ENCODE measurements around the gene AS3MT.
"Not testable (repeated sequence)": the region's sequence is repeated elsewhere in the genome, so short reads cannot be mapped to it uniquely, and the experiment has no call there.

AS3MT gene

DNA sequence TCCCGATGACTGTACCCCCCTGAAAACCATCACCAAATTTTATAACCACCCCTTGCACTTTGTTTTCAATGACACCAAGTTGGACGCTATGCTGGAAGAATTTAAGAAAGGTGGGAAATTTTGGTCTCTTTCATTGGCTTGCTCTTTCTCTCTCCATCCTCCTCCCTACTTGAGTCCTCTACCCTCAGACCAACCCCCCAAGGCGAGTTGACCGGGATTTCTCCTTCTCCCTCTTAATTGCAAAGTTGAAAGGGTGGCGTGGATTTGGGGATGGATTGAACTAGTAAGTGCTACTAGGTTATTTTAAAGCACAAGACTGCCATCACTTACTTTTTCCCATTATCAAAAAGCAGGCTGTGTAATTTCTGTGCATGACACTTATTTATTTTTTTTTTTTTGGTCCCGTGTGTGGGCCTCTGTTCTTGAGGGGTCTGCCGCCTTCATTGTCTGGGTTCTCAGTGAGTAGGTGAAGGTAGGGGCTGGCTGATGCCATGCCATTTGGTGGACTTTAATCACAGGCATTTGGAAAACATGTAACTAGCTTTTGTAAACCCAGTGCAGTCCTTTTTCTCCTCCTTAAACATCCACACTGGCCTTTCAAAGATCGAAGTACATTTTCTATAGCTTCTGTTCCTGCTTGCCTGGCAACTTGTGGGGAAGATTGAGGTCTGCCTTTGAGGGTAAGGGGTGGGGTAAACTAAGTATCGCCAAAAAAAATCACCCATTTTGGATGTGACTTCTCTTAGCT lies 50.9 kb downstream of the AS3MT start:
- no peak for DNase-seq

DNA sequence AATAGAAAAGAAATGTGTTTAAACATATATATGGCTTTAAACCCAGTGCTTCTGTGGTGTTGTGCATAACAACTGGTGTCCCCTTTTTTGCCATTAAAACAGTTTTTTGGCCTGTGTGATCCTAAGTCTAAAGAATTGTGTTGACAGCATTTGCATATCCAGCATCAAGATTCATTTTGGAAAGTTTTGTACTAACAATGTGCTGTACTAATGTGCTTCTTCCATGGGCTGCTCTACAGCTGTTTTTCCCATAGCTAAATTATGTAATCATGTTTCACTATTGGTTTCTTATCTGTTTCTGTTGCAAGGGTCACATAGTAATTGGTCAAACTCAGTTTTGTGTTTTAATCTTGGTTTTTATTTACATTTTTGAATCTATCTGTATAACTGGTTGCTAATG lies 54.3 kb downstream of the AS3MT start:
- DNase-seq = peak; percentile 12

DNA sequence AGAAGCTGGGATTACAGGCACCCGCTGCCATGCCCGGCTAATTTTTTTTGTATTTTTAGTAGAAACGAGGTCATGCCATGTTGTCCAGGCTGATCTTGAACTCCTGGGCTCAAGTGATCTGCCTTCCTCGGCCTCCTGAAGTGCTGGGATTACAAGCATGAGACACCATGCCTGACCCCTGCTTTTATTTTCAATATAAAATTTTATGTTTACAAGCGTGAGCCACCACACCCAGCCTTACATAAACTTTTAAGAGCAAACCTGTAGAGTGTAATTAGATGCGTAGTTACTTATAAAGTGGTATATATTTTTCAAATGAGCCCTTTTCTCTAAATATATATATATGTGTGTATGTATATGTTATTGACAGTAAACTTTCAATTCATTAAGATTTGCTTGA lies 57.6 kb downstream of the AS3MT start:
- no peak for DNase-seq

DNA sequence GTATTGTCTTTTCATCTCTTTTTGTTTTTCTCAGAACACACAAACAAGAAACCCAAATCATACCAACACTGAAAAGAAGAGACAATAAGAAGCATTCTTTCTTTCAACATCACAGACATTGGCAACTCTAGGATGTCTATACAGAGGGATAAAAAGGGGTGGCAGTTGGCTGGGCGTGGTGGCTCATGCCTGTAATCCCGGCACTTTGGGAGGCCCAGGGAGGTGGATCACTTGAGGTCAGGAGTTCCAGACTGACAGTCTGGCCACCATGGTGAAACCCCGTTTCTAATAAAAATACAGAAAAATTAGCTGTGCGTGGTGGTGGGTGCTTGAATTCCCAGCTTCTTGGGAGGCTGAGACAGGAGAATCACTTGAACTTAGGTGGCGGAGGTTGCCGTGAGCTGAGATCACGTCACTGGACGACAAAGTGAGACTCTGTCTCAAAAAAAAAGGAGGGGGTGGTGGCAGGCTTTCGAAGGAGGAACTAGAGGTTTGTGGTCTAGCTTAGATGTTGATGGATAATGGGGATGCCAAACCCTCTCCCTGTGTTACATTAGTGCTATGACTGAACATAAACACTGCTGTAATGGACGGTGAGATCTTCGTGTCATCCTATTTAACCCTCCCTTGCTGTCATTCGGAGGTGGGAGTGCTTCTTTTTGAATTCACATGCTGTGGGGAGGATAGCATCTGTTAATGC lies 58.2 kb downstream of the AS3MT start:
- DNase-seq = peak; percentile 42

DNA sequence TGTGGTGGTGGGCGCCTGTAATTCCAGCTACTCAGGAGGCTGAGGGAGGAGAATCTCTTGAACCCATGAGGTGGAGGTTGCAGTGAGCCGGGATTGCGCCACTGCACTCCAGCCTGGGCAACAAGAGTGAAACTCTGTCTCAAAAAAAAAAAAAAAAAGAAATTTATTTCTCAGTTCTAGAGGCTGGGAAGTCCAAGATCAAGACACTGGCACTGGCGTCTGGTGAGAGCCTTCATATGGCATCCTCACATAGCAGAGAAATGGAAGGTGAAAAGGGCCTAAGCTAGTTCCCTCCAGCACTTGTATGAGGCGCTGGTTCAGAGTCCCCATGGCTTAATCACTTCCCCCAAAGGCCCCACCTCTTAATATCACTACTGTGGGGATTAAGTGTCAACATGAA lies 59.2 kb downstream of the AS3MT start:
- DNase-seq = not testable (repeated sequence)

DNA sequence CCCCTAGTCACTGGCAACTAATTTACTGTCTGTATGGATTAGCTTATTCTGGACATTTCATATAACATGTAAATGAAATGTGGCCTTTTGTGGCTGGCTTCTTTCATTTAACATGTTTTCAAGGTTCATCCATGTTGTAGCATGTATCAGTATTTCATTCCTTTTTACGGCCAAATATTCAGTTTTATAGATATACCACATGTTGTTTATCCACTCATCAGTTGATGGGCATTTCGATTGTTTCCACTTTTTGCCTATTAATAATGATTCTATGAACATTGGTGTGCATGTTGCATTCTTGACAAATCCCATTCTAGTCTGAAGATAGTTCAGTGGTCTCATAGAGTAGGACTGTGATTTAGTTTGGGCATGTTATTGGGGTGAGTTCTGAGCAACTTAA lies 61.5 kb downstream of the AS3MT start:
- DNase-seq = no peak

DNA sequence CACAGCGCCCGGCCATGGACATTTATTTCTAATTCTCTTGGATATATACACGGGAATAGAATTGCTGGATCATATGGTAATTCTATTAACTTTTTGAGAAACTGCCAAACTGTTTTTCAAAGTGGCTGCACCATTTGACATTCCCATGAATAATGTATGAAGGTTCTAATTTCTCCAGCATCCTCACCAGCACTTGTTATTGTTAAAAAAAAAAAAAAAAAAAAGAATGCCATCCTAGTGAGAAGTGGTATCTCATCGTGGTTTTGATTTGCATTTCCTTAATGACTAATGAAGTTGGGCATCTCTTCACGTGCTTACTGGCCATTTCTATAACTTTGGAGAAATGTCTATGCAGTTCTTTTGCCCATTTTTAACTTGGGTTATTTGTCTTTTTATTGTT lies 62.4 kb downstream of the AS3MT start:
- no peak for DNase-seq

DNA sequence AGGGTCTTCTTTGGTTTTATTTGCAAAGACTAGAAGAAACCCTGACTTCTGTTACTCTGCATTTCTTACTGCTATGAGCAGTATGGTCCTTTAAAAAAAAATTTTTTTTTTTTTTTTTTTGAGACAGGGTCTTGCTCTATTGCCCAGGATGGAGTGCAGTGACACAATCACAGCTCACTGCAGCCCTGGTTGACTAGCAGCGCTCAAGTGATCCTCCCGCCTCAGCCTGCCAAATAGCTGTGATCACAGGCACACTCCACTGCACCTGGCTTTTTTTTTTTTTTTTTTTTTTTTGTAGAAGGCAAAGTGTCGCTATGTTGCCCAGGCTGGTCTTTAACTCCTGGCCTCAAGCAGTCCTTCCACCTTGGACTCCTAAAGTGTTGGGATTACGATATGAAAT lies 66.2 kb downstream of the AS3MT start:
- no peak for DNase-seq

DNA sequence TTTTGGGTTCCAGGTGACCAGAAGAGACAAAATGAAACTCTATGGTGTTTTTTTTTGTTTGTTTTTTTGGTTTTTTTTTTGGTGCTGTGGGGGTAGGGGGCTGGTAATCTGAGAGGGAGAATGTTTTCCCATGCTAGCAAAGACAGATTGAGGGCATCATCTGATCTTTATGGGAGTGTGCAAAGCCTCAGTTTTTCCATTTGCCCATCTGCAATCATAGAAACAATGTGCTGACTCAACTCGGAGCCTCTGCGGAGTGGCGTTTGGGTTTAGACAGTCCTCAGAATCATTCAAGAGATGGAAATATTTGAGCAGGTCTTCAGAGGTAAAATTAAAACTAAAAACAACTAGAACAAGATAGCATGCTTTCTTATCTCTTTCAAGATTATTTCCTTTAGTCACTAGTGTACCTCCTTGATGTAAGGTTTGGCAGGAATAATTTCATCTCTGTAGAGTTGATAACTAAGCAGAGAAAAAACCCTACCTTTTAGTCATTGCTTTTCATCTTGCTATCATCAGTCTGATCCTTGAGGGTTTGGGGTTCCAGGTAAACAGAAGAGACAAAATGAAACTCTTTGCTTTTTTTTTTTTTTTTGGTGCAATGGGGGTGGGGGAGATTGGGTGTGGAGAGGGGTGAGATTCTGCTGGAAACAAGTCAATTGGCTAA lies 66.8 kb downstream of the AS3MT start:
- no peak for DNase-seq

DNA sequence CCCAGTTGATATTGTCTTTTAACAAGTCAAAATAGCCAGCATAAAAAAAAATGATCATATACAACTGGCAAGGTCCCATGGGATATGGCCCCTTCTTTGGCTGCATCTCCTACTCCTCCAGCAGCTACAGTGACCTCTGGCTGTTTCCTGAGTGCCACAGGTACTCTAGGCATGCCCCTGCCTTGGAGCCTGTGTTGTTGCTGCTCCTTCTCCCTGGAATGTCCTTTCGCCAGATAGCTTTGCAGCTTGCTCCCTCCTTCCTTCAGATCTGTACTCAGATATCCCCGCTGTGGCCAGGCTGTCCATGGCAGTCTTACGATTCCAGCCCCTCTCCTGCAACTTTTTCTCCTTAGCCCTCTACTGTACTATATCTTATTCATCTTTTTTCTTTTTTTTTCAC lies 72.1 kb downstream of the AS3MT start:
- DNase-seq = no peak

DNA sequence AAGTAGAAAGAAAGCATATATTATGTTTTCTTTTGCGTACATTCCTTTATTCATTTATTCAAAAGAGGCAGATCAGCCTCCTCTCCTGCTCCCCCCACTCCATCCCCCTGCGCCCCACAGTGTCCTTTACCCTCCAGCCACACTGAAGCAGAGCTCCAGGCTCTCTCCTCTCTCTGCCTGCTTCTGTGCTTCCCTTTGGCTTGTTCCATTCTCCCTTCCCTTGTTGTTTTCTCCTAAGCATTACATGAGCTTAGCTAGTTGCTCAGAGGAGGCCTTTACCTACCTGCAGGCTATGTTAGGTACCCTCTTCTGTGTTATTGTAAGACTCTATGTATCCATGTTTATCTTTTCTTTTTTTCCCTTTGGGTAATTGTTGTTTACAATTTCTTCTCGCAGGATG lies 76.2 kb downstream of the AS3MT start:
- no peak for DNase-seq

DNA sequence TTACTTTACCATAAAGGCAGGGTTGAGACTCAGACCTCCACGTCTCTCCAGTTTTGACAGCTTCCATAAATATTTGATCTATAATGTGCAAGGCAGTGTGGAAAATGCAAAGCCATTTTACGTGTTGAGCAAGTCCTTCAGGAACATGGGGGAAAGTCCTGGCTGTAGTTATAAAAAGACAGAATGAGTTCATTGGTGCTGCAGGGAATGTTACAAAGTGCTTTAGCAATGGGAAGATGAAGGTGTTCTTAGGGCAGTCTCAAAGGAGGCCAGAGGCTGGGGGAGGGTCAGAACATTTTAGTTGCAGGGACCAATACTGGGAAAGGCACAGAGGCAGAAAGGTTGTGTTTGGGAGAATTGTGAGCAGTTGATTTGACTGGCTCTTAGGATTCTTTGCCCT lies 76.7 kb downstream of the AS3MT start:
- DNase-seq = no peak

DNA sequence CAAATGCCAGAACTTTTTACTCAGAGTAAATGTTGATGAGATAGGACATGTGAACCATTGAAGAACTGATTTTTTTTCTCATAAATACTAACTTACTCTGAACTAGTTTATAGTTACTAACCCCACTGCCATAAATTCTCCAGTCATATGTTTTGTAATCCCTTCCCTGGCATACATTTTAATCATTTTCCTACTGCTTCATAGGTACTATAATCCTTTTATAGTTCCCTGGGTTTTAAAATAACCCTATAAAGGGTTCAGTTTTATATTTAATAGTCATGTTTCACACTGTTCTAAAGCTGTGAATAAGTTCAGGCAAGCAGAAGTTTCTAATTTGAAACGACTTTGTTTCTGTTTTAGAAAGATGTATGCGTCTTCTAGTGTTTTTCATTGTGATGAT lies 77.7 kb downstream of the AS3MT start:
- DNase-seq = no peak

DNA sequence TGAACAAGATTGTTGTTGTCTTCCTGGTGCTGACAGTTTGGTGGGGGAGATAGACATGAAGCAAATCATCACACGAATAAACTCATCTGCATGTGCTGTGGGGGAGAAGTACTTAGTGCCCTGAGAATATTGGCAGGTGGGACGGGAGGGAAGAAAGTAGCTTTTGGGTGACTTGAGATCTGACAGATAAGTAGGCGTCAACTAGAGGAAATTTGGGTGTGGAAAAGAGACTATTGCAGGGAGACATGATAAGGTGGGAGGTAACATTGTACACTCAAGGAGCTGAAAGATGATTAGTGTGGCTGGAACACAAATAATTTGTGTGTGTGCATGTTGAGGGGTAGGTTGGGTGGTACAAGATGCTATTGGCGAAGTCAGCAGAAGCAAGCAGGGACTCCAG lies 78.9 kb downstream of the AS3MT start:
- DNase-seq = no peak

DNA sequence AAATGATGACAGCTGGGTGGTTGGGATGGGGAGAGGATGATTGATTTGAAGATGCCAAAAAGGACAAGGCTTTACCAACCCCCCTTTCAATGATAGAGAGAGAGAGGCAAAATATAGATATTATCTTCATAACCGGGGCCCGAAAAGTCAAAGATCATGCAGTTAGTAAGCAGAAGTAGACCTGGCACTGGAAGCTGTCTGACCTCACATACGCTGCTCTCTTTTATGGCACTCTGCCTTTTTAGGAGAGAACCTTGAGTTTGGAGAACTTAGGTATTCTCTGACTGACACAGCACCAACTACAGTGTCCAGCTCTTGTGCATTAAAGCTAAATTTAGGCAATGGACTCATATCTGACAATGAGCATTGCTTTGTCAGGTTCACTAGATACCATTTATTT lies 79.5 kb downstream of the AS3MT start:
- DNase-seq = no peak

DNA sequence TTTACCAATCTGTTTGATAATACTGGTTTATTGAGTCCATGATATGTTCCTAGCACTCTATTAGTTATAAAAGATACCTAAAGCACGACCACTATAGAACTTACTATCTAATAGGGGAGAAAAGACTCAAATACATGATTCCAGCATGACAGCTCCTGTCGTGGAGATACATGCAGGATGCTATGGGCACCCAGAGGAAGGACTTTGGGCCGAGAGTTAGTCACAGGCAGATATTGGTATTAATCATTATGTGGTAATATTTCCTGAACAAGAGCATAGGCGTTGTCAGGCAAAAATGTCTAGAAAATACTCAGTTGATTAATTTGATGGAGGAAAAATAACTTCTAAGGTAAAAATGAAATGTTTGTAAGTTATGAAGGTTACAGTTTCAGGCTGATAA lies 80.6 kb downstream of the AS3MT start:
- no peak for DNase-seq

DNA sequence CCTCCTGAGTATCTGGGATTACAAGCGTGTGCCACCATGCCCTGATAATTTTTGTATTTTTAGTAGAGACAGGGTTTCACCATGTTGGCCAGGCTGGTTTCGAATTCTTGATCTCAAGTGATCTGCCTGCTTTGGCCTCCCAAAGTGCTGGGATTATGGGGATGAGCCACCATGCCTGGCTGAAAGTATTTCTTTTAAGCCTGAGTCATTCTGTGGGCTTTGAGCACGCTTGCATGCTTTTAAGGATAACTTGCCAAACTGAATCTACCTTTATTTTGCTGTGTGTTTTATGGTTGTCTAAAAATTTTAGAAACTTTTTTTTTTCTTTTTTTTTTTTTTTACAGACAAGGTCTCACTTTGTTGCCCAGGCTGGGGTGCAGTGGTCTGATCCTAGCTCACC lies 82.0 kb downstream of the AS3MT start:
- no peak for DNase-seq
